WTC11 (cell line): ENCODE measurements around the gene ANKIB1.

Experiments
- CTCF ChIP-seq: fragments of 200-600 bp; IDR thresholded peaks from 2 replicates; pipeline ENCODE4 v1.8.0; 2022; ENCODE audit warnings: antibody characterized with exemption
- E2F4 ChIP-seq: sonication (generic); formaldehyde crosslinking; IDR thresholded peaks from 2 replicates; pipeline ENCODE4 v1.8.1; 2022; ENCODE audit warnings: low read depth, mild to moderate bottlenecking, moderate library complexity, missing genetic modification reagents, borderline replicate concordance
- ESRRA ChIP-seq: sonication (generic); formaldehyde crosslinking; IDR thresholded peaks from 2 replicates; pipeline ENCODE4 v1.8.1; 2022; ENCODE audit warnings: mild to moderate bottlenecking, missing genetic modification reagents, borderline replicate concordance
- ETV6 ChIP-seq: sonication (generic); formaldehyde crosslinking; IDR thresholded peaks from 2 replicates; pipeline ENCODE4 v1.8.1; 2022; ENCODE audit warnings: mild to moderate bottlenecking, missing genetic modification reagents
- FOXJ3 ChIP-seq: sonication (generic); formaldehyde crosslinking; IDR thresholded peaks from 2 replicates; pipeline ENCODE4 v1.9.0; 2021; ENCODE audit warnings: missing genetic modification reagents, mild to moderate bottlenecking, borderline replicate concordance
- MAX ChIP-seq: sonication (generic); formaldehyde crosslinking; IDR thresholded peaks from 2 replicates; pipeline ENCODE4 v1.8.0; 2022; ENCODE audit warnings: mild to moderate bottlenecking, missing genetic modification reagents
- SP1 ChIP-seq: sonication (generic); formaldehyde crosslinking; conservative IDR thresholded peaks from 2 replicates; pipeline ENCODE4 v1.8.1; 2022; ENCODE audit warnings: missing genetic modification reagents
- TEAD4 ChIP-seq: sonication (generic); formaldehyde crosslinking; IDR thresholded peaks from 2 replicates; pipeline ENCODE4 v1.8.0; 2022; ENCODE audit warnings: mild to moderate bottlenecking, missing genetic modification reagents
- ZNF416 ChIP-seq: fragments of 250-450 bp; sonication (Bioruptor Pico); IDR thresholded peaks from 2 replicates; pipeline ENCODE4 v1.9.0; 2021; ENCODE audit warnings: mild to moderate bottlenecking, inconsistent platforms
- TF ChIP-seq, protein P1 (sequence below): sonication (generic); formaldehyde crosslinking; IDR thresholded peaks from 2 replicates; pipeline ENCODE4 v1.8.1; 2022; ENCODE audit warnings: low read depth, missing genetic modification reagents, borderline replicate concordance

- TF ChIP-seq CTCF (no peak), ZNF416 (CRISPR knock-in tag) (no peak), MAX (CRISPR knock-in tag) (no peak), ETV6 (CRISPR knock-in tag) (no peak), FOXJ3 (no peak), SP1 (no peak), ESRRA (no peak), TEAD4 (CRISPR knock-in tag) (no peak), E2F4 (CRISPR knock-in tag) (no peak)
- TF ChIP-seq, protein P1, sequence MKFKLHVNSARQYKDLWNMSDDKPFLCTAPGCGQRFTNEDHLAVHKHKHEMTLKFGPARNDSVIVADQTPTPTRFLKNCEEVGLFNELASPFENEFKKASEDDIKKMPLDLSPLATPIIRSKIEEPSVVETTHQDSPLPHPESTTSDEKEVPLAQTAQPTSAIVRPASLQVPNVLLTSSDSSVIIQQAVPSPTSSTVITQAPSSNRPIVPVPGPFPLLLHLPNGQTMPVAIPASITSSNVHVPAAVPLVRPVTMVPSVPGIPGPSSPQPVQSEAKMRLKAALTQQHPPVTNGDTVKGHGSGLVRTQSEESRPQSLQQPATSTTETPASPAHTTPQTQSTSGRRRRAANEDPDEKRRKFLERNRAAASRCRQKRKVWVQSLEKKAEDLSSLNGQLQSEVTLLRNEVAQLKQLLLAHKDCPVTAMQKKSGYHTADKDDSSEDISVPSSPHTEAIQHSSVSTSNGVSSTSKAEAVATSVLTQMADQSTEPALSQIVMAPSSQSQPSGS: no peak
Measured at GRCh38 chr7:92230547-92230946, 15.2 kb upstream of the ANKIB1 start.
